Measurements from ENCODE around the gene JOSD1. TPM values are rescaled to one million over a fixed set of nuclear protein-coding genes. Genes with fewer than 3 reads are reported as not detected.

The JOSD1 gene
- total RNA-seq (2022; extraction: Qiagen RNA extraction) = 27.8 to 32.0 TPM (median 29.0 TPM) in 5 replicates

GRCh38 chr22:38700789-38701628 lies at the start of gene JOSD1:
TSS of gene JOSD1 (minus strand) at chr22:38700943. CDS start at chr22:38699987, 956 bp downstream.

GRCh38 chr22:38705235-38706100 lies 4.7 kb upstream of the JOSD1 start, which contains the start of gene GTPBP1:
TSS of gene GTPBP1 (plus strand) at chr22:38705944. CDS start at chr22:38705956, 12 bp downstream.

GRCh38 chr22:38681582-38682335 lies 19.0 kb downstream of the JOSD1 start, which contains the start of gene TOMM22:
TSS of gene TOMM22 (plus strand) at chr22:38681957. CDS start at chr22:38681979, 22 bp downstream.

GRCh38 chr22:38656256-38657044 lies 44.3 kb downstream of the JOSD1 start, which contains the start of the genes CBY1 and FAM227A:
TSS of gene CBY1 (plus strand) at chr22:38656638. CDS start at chr22:38668055, 11,417 bp downstream.
TSS of gene FAM227A (minus strand) at chr22:38656392. CDS start at chr22:38650168, 6,224 bp downstream.

Other genes with a start within 250 kb of the JOSD1 start
- gene KCNJ4, start 245.7 kb downstream of the JOSD1 start, total RNA-seq (2022; extraction: Qiagen RNA extraction) = 0.82 to 1.1 TPM (median 0.94 TPM) in 5 replicates
- gene KDELR3, start 232.8 kb downstream of the JOSD1 start, total RNA-seq (2022; extraction: Qiagen RNA extraction) = 17.7 to 22.4 TPM (median 19.1 TPM) in 5 replicates
- gene DDX17, start 194.6 kb downstream of the JOSD1 start, total RNA-seq (2022; extraction: Qiagen RNA extraction) = 82.4 to 101 TPM (median 87.0 TPM) in 5 replicates
- 3.4 to 6.3 TPM (median 4.7 TPM) in 5 replicates for gene DMC1, start 130.8 kb downstream of the JOSD1 start, total RNA-seq (2022; extraction: Qiagen RNA extraction)
- gene FAM227A, start 44.6 kb downstream of the JOSD1 start, total RNA-seq (2022; extraction: Qiagen RNA extraction) = 0.38 to 0.68 TPM (median 0.60 TPM) in 5 replicates
- 14.8 to 17.1 TPM (median 15.5 TPM) in 5 replicates for gene CBY1, start 44.3 kb downstream of the JOSD1 start, total RNA-seq (2022; extraction: Qiagen RNA extraction)
- gene TOMM22, start 19.0 kb downstream of the JOSD1 start, total RNA-seq (2022; extraction: Qiagen RNA extraction) = 57.5 to 72.6 TPM (median 68.1 TPM) in 5 replicates
- 7.5 to 9.9 TPM (median 8.1 TPM) in 5 replicates for gene GTPBP1, start 5.0 kb upstream of the JOSD1 start, total RNA-seq (2022; extraction: Qiagen RNA extraction)
- gene SUN2, start 55.1 kb upstream of the JOSD1 start, total RNA-seq (2022; extraction: Qiagen RNA extraction) = 29.7 to 43.0 TPM (median 39.7 TPM) in 5 replicates
- 7.4 to 11.1 TPM (median 10.8 TPM) in 5 replicates for gene DNAL4, start 93.2 kb upstream of the JOSD1 start, total RNA-seq (2022; extraction: Qiagen RNA extraction)
- gene NPTXR, start 143.1 kb upstream of the JOSD1 start, total RNA-seq (2022; extraction: Qiagen RNA extraction) = 7.9 to 10.1 TPM (median 8.9 TPM) in 5 replicates
- 24.8 to 27.3 TPM (median 27.1 TPM) in 5 replicates for gene CBX6, start 171.3 kb upstream of the JOSD1 start, total RNA-seq (2022; extraction: Qiagen RNA extraction)

Data from A549 treated with AZD2906 at 1 μM for 4 hours (cell line).